LNCaP clone FGC (cell line): ENCODE measurements around the gene ADGRA3.

Source experiments
- DNase-seq: peaks from one replicate; pipeline ENCODE4 v3.0.0-alpha.2; 2011; ENCODE audit warnings: low read depth
- H3K4me3 ChIP-seq: 2 replicates; pipeline ENCODE4 v1.5.1; 2011; ENCODE audit warnings: mild to moderate bottlenecking, low read depth, low read length, control low read depth
- CTCF ChIP-seq: IDR thresholded peaks from 2 replicates; pipeline ENCODE4 v1.5.1; 2012; ENCODE audit warnings: mild to moderate bottlenecking; ENCODE audit not compliant: control insufficient read depth, insufficient read depth; ENCODE audit errors: extremely low read depth

ADGRA3 gene

GRCh38 chr4:22474636-22475310 lies 41.1 kb downstream of the ADGRA3 start:
- TF ChIP-seq CTCF: no peak
- H3K4me3 ChIP-seq: no peak overlapping the region
- DNase-seq: no peak

- no peak overlapping the region for H3K4me3 ChIP-seq
These were observed 42.6 kb downstream of the ADGRA3 start for GRCh38 chr4:22473268-22473667.

GRCh38 chr4:22471999-22472461 lies 43.8 kb downstream of the ADGRA3 start:
- TF ChIP-seq CTCF: no peak
- DNase-seq: no peak

More at GRCh38 chr4:22473268-22473667, 42.6 kb downstream of the ADGRA3 start:
- DNase-seq: no peak
- no peak for TF ChIP-seq CTCF

GRCh38 chr4:22471419-22471818 lies 44.4 kb downstream of the ADGRA3 start:
- no peak for DNase-seq
- H3K4me3 ChIP-seq: no peak overlapping the region
- no peak for TF ChIP-seq CTCF

More at GRCh38 chr4:22471999-22472461, 43.8 kb downstream of the ADGRA3 start:
- no peak overlapping the region for H3K4me3 ChIP-seq

- DNase-seq: no peak
- H3K4me3 ChIP-seq: no peak overlapping the region
- no peak for TF ChIP-seq CTCF
These were observed 49.3 kb downstream of the ADGRA3 start for GRCh38 chr4:22466581-22466980.

- no peak for DNase-seq
- TF ChIP-seq CTCF: no peak
- H3K4me3 ChIP-seq: no peak overlapping the region
These were observed 49.9 kb downstream of the ADGRA3 start for GRCh38 chr4:22465996-22466395.

- DNase-seq: no peak
- TF ChIP-seq CTCF: no peak
- no peak overlapping the region for H3K4me3 ChIP-seq
These were observed 50.5 kb downstream of the ADGRA3 start for GRCh38 chr4:22465349-22465748.
